ENCODE results near the gene NUDT4. TPM values are rescaled to one million over a fixed set of nuclear protein-coding genes. Genes with fewer than 3 reads are reported as not detected.

NUDT4 gene
- total and polyA plus RNA-seq, 2 of the 8 experiments (the other 6 are each of a cell fraction or from before 2014, with no cell fraction given) = 17.3 to 71.7 TPM

DNA sequence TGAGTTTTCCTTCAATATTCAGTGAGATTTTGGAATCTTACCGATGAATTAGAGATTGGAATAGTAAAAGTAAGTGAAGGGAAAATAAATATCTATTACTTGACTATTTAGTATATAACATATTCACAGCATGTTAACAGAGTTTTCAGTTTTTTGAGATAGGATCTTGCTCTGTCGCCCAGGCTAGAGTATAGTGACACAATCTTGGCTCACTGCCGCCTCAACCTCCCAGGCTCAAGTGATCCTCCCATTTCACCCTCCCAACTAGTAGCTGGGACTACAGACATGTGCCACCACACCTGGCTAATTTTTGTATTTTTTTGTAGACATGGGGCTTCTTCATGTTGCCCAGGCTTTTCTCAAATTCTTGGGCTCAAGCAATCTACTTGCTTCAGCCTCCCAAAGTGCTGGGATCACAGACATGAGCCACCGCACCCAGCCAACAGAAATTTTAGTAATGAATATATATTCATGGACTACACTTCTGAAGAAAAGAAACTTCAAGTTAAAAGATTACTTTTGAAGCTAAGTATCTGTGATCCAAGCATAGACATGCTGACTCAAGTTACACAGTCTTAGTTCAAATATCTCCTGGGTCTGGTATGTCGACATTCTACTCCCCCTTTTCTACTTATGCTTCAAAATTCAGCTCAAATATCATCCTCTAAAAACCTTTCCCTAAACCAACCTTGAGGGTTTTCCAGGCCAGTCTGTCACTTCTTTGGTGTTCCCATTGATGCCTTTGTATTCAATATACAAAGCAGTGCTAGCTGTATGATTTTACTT lies 50.2 kb downstream of the NUDT4 start (continued):
- TF ChIP-seq, protein P1, sequence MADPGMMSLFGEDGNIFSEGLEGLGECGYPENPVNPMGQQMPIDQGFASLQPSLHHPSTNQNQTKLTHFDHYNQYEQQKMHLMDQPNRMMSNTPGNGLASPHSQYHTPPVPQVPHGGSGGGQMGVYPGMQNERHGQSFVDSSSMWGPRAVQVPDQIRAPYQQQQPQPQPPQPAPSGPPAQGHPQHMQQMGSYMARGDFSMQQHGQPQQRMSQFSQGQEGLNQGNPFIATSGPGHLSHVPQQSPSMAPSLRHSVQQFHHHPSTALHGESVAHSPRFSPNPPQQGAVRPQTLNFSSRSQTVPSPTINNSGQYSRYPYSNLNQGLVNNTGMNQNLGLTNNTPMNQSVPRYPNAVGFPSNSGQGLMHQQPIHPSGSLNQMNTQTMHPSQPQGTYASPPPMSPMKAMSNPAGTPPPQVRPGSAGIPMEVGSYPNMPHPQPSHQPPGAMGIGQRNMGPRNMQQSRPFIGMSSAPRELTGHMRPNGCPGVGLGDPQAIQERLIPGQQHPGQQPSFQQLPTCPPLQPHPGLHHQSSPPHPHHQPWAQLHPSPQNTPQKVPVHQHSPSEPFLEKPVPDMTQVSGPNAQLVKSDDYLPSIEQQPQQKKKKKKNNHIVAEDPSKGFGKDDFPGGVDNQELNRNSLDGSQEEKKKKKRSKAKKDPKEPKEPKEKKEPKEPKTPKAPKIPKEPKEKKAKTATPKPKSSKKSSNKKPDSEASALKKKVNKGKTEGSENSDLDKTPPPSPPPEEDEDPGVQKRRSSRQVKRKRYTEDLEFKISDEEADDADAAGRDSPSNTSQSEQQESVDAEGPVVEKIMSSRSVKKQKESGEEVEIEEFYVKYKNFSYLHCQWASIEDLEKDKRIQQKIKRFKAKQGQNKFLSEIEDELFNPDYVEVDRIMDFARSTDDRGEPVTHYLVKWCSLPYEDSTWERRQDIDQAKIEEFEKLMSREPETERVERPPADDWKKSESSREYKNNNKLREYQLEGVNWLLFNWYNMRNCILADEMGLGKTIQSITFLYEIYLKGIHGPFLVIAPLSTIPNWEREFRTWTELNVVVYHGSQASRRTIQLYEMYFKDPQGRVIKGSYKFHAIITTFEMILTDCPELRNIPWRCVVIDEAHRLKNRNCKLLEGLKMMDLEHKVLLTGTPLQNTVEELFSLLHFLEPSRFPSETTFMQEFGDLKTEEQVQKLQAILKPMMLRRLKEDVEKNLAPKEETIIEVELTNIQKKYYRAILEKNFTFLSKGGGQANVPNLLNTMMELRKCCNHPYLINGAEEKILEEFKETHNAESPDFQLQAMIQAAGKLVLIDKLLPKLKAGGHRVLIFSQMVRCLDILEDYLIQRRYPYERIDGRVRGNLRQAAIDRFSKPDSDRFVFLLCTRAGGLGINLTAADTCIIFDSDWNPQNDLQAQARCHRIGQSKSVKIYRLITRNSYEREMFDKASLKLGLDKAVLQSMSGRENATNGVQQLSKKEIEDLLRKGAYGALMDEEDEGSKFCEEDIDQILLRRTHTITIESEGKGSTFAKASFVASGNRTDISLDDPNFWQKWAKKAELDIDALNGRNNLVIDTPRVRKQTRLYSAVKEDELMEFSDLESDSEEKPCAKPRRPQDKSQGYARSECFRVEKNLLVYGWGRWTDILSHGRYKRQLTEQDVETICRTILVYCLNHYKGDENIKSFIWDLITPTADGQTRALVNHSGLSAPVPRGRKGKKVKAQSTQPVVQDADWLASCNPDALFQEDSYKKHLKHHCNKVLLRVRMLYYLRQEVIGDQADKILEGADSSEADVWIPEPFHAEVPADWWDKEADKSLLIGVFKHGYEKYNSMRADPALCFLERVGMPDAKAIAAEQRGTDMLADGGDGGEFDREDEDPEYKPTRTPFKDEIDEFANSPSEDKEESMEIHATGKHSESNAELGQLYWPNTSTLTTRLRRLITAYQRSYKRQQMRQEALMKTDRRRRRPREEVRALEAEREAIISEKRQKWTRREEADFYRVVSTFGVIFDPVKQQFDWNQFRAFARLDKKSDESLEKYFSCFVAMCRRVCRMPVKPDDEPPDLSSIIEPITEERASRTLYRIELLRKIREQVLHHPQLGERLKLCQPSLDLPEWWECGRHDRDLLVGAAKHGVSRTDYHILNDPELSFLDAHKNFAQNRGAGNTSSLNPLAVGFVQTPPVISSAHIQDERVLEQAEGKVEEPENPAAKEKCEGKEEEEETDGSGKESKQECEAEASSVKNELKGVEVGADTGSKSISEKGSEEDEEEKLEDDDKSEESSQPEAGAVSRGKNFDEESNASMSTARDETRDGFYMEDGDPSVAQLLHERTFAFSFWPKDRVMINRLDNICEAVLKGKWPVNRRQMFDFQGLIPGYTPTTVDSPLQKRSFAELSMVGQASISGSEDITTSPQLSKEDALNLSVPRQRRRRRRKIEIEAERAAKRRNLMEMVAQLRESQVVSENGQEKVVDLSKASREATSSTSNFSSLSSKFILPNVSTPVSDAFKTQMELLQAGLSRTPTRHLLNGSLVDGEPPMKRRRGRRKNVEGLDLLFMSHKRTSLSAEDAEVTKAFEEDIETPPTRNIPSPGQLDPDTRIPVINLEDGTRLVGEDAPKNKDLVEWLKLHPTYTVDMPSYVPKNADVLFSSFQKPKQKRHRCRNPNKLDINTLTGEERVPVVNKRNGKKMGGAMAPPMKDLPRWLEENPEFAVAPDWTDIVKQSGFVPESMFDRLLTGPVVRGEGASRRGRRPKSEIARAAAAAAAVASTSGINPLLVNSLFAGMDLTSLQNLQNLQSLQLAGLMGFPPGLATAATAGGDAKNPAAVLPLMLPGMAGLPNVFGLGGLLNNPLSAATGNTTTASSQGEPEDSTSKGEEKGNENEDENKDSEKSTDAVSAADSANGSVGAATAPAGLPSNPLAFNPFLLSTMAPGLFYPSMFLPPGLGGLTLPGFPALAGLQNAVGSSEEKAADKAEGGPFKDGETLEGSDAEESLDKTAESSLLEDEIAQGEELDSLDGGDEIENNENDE (IDR thresholded peaks at IDR 0.05; ENCODE audit: insufficient replicate concordance, low read length) = no peak
- TF ChIP-seq ZNF274 (IDR thresholded peaks at IDR 0.05; ENCODE audit: borderline replicate concordance, extremely low read depth, low read length) (no peak), BCL11A (IDR thresholded peaks at IDR 0.05; ENCODE audit: low read depth in 2 of 2, low read length in 2 of 2) (no peak), POLR2AphosphoS5 (IDR thresholded peaks at IDR 0.05; ENCODE audit: low read depth, low read length) (no peak), SIRT6 (IDR thresholded peaks at IDR 0.05; ENCODE audit: low read length) (no peak)
- TF ChIP-seq, protein P2, sequence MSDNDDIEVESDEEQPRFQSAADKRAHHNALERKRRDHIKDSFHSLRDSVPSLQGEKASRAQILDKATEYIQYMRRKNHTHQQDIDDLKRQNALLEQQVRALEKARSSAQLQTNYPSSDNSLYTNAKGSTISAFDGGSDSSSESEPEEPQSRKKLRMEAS (IDR thresholded peaks at IDR 0.05) = no peak
- TF ChIP-seq, protein P3, sequence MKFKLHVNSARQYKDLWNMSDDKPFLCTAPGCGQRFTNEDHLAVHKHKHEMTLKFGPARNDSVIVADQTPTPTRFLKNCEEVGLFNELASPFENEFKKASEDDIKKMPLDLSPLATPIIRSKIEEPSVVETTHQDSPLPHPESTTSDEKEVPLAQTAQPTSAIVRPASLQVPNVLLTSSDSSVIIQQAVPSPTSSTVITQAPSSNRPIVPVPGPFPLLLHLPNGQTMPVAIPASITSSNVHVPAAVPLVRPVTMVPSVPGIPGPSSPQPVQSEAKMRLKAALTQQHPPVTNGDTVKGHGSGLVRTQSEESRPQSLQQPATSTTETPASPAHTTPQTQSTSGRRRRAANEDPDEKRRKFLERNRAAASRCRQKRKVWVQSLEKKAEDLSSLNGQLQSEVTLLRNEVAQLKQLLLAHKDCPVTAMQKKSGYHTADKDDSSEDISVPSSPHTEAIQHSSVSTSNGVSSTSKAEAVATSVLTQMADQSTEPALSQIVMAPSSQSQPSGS (IDR thresholded peaks at IDR 0.05; ENCODE audit: low read length) = no peak

All from H1 (cell line).